Pancreas (tissue), 10 donors: ENCODE data around the gene TDRD3. TPM values are rescaled to one million over a fixed set of nuclear protein-coding genes. Genes with fewer than 3 reads are reported as not detected.

ENCODE experiments used
- ATAC-seq, 4 donors: fragments of 200-7000 bp; cut with Tn5 transposase; one replicate each; pipeline versions ENCODE4 v1.8.0 to v1.9.1; 2020; ENCODE audit warnings: mild to moderate bottlenecking in 4 of 4, moderate library complexity in 4 of 4
- DNase-seq, 6 donors: peaks; one replicate each; pipeline ENCODE4 v3.0.0-alpha.2; 2020
- FAIRE-seq: peaks from 2 replicates; lab custom pipeline; 2012; peaks lifted over from hg19 to GRCh38; lab: Jason Lieb, UNC
- H3K27ac ChIP-seq, 4 donors: fragments of 200-600 bp; sonication (generic); 1 replicate in 3 of 4; 2 replicates in 1 of 4; pipeline versions ENCODE4 v1.5.0 to v1.8.0; 2020
- H3K27me3 ChIP-seq, 4 donors: fragments of 200-600 bp; one replicate each; pipeline ENCODE4 v1.8.0; 2021
- H3K36me3 ChIP-seq, 3 donors: fragments of 200-600 bp; sonication (generic) in 1 of 3; one replicate each; pipeline versions ENCODE4 v1.5.0 to v1.8.0; 2020 to 2021
- H3K4me1 ChIP-seq, 3 donors: fragments of 200-600 bp; one replicate each; pipeline ENCODE4 v1.8.0; 2021
- H3K4me3 ChIP-seq, 4 donors: fragments of 200-600 bp; sonication (generic) in 2 of 4; one replicate each; pipeline versions ENCODE4 v1.5.0 to v1.8.0; 2020 to 2021
- H3K9me3 ChIP-seq, 4 donors: fragments of 200-600 bp; one replicate each; pipeline ENCODE4 v1.8.0; 2021
- CTCF ChIP-seq, 4 donors: fragments of 200-600 bp; sonication (generic) in 3 of 4; IDR thresholded peaks; one replicate each; pipeline versions ENCODE4 v1.5.0 to v1.8.0; 2021; ENCODE audit warnings: antibody characterized with exemption in 4 of 4
- WGBS, 2 donors: extraction: QIAGEN DNeasy Blood & Tissue Kit; methylation state at CpG; one replicate each; pipeline ENCODE4 v1.1.7; 2013; 5-methylcytosine and 5-hydroxymethylcytosine counted together
- intact Hi-C, 3 donors: fragments of 100-400 bp; cut with DNase I; formaldehyde crosslinking; loops; one replicate each; pipeline versions ENCODE4 v1.11.1 to v1.14.2; 2022
- polyA plus RNA-seq, 2 donors: library from polyadenylated mRNA; stranded (reverse); fragments of 200-250 nt; gene quantifications; one replicate each; pipeline ENCODE4 v1.2.3, GENCODE V29; 2013
- total RNA-seq, 6 donors: library from RNA; stranded (reverse); fragmentation: NEBNext Ultra II Directional in 4 of 6; extraction: Animal tissue kit (Norgen Biotek cat#: 25700) in 4 of 6; gene quantifications; one replicate each; pipeline versions ENCODE4 v1.2.1 to v1.2.4, GENCODE V29; 2021 to 2023
- donor health status: healthy with polysubstance abuse.
- donor health status: DM: no; HTN: no; CAD: no; lungs with moderate emphysema.
- donor health status: DM: no; HTN: no; CAD: no.
- donor health status: control.
- donor health status: control.
- donor health status: Bipolar disorder and iron deficiency.
- donor health status: DM: yes; HTN: yes; CAD: no.
- donor health status: DM: no; HTN: no; CAD: no.
- donor health status: DM: no; HTN: no; CAD: no.
- donor health status: DM: yes; HTN: yes; CAD: no.

TDRD3 gene
- total and polyA plus RNA-seq, 8 donors = 12.2 to 24.6 (median 20.3) TPM

- no peak overlapping the region for H3K27ac ChIP-seq
- no peaks in the 10 kb centered on the region for H3K4me1 ChIP-seq
- intact Hi-C loops = no loop called here
- no peaks in the 10 kb centered on the region for H3K9me3 ChIP-seq
- H3K4me3 ChIP-seq = no peak overlapping the region
- H3K27me3 ChIP-seq = no peaks in the 10 kb centered on the region
- H3K36me3 ChIP-seq = peaks cover 0 to 17% (median 3%) of the 10 kb centered on the region in 3 donors
- DNase-seq (no peak), ATAC-seq (no peak), FAIRE-seq (no peak)
- TF ChIP-seq CTCF (IDR thresholded peaks at IDR 0.05) = no peak
- 94 to 95% methylated on average over 1 of the region's 1 CpG for WGBS, 2 donors
Measured at GRCh38 chr13:60494296-60494695, 97.3 kb downstream of the TDRD3 start.

- WGBS, 2 donors = 92 to 100% methylated on average over 1 of the region's 1 CpG
- H3K36me3 ChIP-seq = peaks cover 0 to 4% (median 0%) of the 10 kb centered on the region in 3 donors
Measured at GRCh38 chr13:60501236-60501635, 104.2 kb downstream of the TDRD3 start.

GRCh38 chr13:60509601-60510386 lies 112.8 kb downstream of the TDRD3 start:
- Histone ChIP-seq H3K36me3 (peaks cover 0 to 23% (median 5%) of the 10 kb centered on the region in 3 donors), H3K27me3 (no peaks in the 10 kb centered on the region), H3K4me1 (no peaks in the 10 kb centered on the region), H3K4me3 (no peak overlapping the region), H3K27ac (no peak overlapping the region), H3K9me3 (no peaks in the 10 kb centered on the region)
- DNase-seq (no peak), ATAC-seq (no peak), FAIRE-seq (no peak)
- 67 to 71% methylated on average over 3 of the region's 3 CpGs for WGBS, 2 donors
- intact Hi-C loops = no loop called here
- TF ChIP-seq CTCF (IDR thresholded peaks at IDR 0.05) = no peak

More at GRCh38 chr13:60501236-60501635, 104.2 kb downstream of the TDRD3 start:
- H3K27ac ChIP-seq = no peak overlapping the region
- H3K9me3 ChIP-seq = peaks cover 0 to 5% (median 0%) of the 10 kb centered on the region in 4 donors
- intact Hi-C loops = no loop called here
- no peak for TF ChIP-seq CTCF (IDR thresholded peaks at IDR 0.05)
- H3K4me1 ChIP-seq = no peaks in the 10 kb centered on the region
- H3K4me3 ChIP-seq = no peak overlapping the region
- H3K27me3 ChIP-seq = no peaks in the 10 kb centered on the region
- ATAC-seq (no peak), DNase-seq (no peak), FAIRE-seq (no peak)

- intact Hi-C loops = no loop called here
- Histone ChIP-seq H3K9me3 (no peaks in the 10 kb centered on the region), H3K36me3 (peaks cover 0 to 23% (median 5%) of the 10 kb centered on the region in 3 donors), H3K27me3 (no peaks in the 10 kb centered on the region), H3K27ac (no peak overlapping the region), H3K4me3 (no peak overlapping the region), H3K4me1 (no peaks in the 10 kb centered on the region)
- FAIRE-seq (no peak), ATAC-seq (no peak), DNase-seq (no peak)
- 92 to 94% methylated on average over 2 of the region's 2 CpGs for WGBS, 2 donors
- no peak for TF ChIP-seq CTCF (IDR thresholded peaks at IDR 0.05)
Measured at GRCh38 chr13:60511637-60512036, 114.6 kb downstream of the TDRD3 start.

GRCh38 chr13:60514891-60515290 lies 117.9 kb downstream of the TDRD3 start:
- ATAC-seq (no peak), DNase-seq (no peak), FAIRE-seq (no peak)
- H3K4me3 ChIP-seq = no peak overlapping the region
- peaks cover 0 to 20% (median 5%) of the 10 kb centered on the region in 3 donors for H3K36me3 ChIP-seq
- no peaks in the 10 kb centered on the region for H3K27me3 ChIP-seq
- H3K9me3 ChIP-seq = no peaks in the 10 kb centered on the region
- H3K4me1 ChIP-seq = no peaks in the 10 kb centered on the region
- WGBS, 2 donors = 91 to 95% methylated on average over 1 of the region's 1 CpG
- intact Hi-C loops = no loop called here
- no peak overlapping the region for H3K27ac ChIP-seq
- TF ChIP-seq CTCF (IDR thresholded peaks at IDR 0.05) = no peak
